Stimulated activated CD8-positive, alpha-beta memory T cell treated with anti-CD3 and anti-CD28 coated beads, Interleukin-2, amount 100 ng/mL, for 48 hours (primary cell): Measurements from ENCODE around the gene ERF.

Experiments used
- DNase-seq, 2 donors: peaks; one replicate each; pipeline ENCODE4 v3.0.0-alpha.2; 2020; ENCODE audit warnings: low read depth in 2 of 2

The ERF gene

GRCh38 chr19:42254089-42254849 is 659 bp downstream of the ERF start:
- DNase-seq: peak; percentile 57 to 68

- no peak for DNase-seq
These were observed 1.5 kb downstream of the ERF start for GRCh38 chr19:42253245-42254088.

GRCh38 chr19:42252365-42253244 is 2.3 kb downstream of the ERF start:
- no peak for DNase-seq

- no peak for DNase-seq
These were observed 3.2 kb downstream of the ERF start for GRCh38 chr19:42251572-42252358.

- DNase-seq: no peak
These were observed 4.0 kb downstream of the ERF start for GRCh38 chr19:42250666-42251531.

GRCh38 chr19:42250183-42250665 is 4.7 kb downstream of the ERF start:
- DNase-seq: no peak

GRCh38 chr19:42249769-42250168 is 5.2 kb downstream of the ERF start:
- DNase-seq: no peak

GRCh38 chr19:42249149-42249750 is 5.7 kb downstream of the ERF start:
- DNase-seq: no peak

GRCh38 chr19:42248270-42249148 is 6.4 kb downstream of the ERF start:
- no peak for DNase-seq

GRCh38 chr19:42247640-42248199 is 7.2 kb downstream of the ERF start:
- no peak for DNase-seq

- no peak for DNase-seq
These were observed 7.8 kb downstream of the ERF start for GRCh38 chr19:42246922-42247639.

GRCh38 chr19:42246143-42246921 is 8.6 kb downstream of the ERF start:
- no peak for DNase-seq

GRCh38 chr19:42245231-42245630 is 9.7 kb downstream of the ERF start:
- no peak for DNase-seq

GRCh38 chr19:42244347-42245220 is 10.3 kb downstream of the ERF start:
- peak; percentile 85 to 87 for DNase-seq

- DNase-seq: peak; percentile 89 to 92
These were observed 12.2 kb downstream of the ERF start, which contains the start of gene GSK3A for GRCh38 chr19:42242512-42243409. TSS of gene GSK3A (minus strand) at chr19:42242602. CDS start at chr19:42242465, 137 bp downstream.
